ENCODE measurements around the gene FAAP24.
"Not testable (repeated sequence)": the region's sequence is repeated elsewhere in the genome, so short reads cannot be mapped to it uniquely, and the experiment has no call there.

Gene FAAP24

GRCh38 chr19:32998722-32999121, 26.7 kb downstream of the FAAP24 start:
- no peak for DNase-seq (ENCODE audit: low read depth)

- DNase-seq (ENCODE audit: low read depth): no peak
Measured at GRCh38 chr19:33000510-33000909, 28.5 kb downstream of the FAAP24 start.

- DNase-seq (ENCODE audit: low read depth): no peak
Measured at GRCh38 chr19:33000910-33001309, 28.9 kb downstream of the FAAP24 start.

- DNase-seq (ENCODE audit: low read depth): not testable (repeated sequence)
Measured at GRCh38 chr19:33002126-33002865, 30.3 kb downstream of the FAAP24 start.

GRCh38 chr19:33003424-33004024, 31.5 kb downstream of the FAAP24 start:
- not testable (repeated sequence) for DNase-seq (ENCODE audit: low read depth)

- DNase-seq (ENCODE audit: low read depth): no peak
Measured at GRCh38 chr19:33005440-33005839, 33.4 kb downstream of the FAAP24 start.

- no peak for DNase-seq (ENCODE audit: low read depth)
Measured at GRCh38 chr19:33008738-33009137, 36.7 kb downstream of the FAAP24 start.

- DNase-seq (ENCODE audit: low read depth): not testable (repeated sequence)
Measured at GRCh38 chr19:33010891-33011290, 38.8 kb downstream of the FAAP24 start.

GRCh38 chr19:33022472-33023116, 50.6 kb downstream of the FAAP24 start:
- no peak for DNase-seq (ENCODE audit: low read depth)

GRCh38 chr19:33024398-33024797, 52.4 kb downstream of the FAAP24 start:
- DNase-seq (ENCODE audit: low read depth): no peak

GRCh38 chr19:33025468-33026238, 53.6 kb downstream of the FAAP24 start:
- DNase-seq (ENCODE audit: low read depth): not testable (repeated sequence)

- DNase-seq (ENCODE audit: low read depth): not testable (repeated sequence)
Measured at GRCh38 chr19:33026602-33027001, 54.6 kb downstream of the FAAP24 start.
